Peyer's patch (tissue), 4 donors: Measurements from ENCODE around the gene GVQW3.

Source experiments
- POLR2A ChIP-seq, 2 donors: fragments of 450-650 bp; IDR thresholded peaks; one replicate each; pipeline ENCODE4 v1.5.1; 2017; ENCODE audit warnings: antibody characterized with exemption in 2 of 2, mild to moderate bottlenecking in 2 of 2, moderate library complexity in 2 of 2
- TF ChIP-seq, protein P1 (sequence below), 6 experiments: fragments of 450-650 bp in 4 of 6; fragments of 200-600 bp in 2 of 6; sonication (generic) in 1 of 6; IDR thresholded peaks; one replicate each; pipeline ENCODE4 v1.5.1; 2017 to 2019; ENCODE audit warnings: antibody characterized with exemption in 6 of 6, mild to moderate bottlenecking in 3 of 6, moderate library complexity in 1 of 6

DNA sequence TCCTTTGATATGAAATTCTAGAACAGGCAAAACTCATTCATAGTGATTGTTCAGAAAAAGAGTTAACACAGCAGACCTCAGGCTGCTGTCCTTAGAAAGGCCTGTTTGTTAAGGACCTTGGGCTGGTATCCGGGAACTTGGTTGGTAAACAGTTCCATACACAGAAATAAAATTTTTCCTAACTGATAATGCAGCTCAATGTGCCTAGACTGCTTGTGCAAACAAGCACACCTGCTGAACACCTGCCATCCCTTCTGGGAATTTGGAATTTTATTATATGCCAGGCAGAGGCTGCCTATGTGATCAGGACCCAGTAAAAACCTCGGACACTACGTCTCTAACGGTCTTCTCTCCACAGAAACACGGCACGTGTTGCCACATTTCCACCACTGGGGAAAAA lies 11.7 kb upstream of the GVQW3 start:
- TF ChIP-seq, protein P1, sequence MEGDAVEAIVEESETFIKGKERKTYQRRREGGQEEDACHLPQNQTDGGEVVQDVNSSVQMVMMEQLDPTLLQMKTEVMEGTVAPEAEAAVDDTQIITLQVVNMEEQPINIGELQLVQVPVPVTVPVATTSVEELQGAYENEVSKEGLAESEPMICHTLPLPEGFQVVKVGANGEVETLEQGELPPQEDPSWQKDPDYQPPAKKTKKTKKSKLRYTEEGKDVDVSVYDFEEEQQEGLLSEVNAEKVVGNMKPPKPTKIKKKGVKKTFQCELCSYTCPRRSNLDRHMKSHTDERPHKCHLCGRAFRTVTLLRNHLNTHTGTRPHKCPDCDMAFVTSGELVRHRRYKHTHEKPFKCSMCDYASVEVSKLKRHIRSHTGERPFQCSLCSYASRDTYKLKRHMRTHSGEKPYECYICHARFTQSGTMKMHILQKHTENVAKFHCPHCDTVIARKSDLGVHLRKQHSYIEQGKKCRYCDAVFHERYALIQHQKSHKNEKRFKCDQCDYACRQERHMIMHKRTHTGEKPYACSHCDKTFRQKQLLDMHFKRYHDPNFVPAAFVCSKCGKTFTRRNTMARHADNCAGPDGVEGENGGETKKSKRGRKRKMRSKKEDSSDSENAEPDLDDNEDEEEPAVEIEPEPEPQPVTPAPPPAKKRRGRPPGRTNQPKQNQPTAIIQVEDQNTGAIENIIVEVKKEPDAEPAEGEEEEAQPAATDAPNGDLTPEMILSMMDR (IDR thresholded peaks at IDR 0.05): no peak
- TF ChIP-seq POLR2A (IDR thresholded peaks at IDR 0.05): no peak
